Measurements from ENCODE around the gene FNBP1.
"Not testable (repeated sequence)": the region's sequence is repeated elsewhere in the genome, so short reads cannot be mapped to it uniquely, and the experiment has no call there.

The FNBP1 gene

DNA sequence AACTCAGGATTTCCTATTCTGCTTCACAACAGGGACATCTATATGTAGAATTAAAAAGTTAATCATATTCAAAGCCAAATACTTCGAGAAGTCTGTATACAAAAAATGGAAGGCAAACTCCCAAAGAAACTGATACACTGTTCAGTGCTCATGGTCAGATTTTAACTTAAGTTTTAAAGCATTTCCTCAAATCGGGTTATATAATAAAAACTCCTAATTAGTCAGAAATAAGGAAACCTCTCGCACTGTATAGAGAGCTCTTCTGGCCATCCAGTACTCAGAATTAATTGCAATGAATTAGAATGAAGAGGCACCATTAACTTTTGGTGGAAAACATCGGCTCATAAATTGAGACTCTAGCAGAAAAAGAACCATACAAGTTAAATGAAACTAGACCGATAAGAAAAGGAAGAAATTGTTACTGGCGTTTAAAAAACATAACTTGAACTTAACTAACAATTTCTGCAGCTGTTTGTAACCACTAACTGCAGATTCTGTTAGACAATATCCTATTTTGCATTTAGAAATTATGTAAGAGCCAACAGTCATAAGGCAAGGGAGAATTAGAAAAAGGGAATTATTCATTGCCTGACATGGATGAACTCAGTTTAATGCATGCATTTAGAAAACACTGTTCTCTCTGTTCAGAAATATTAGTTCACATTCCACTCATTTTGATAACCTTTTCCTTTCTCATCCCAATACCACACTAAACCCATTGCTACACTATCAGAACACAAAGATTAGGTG, 96.6 kb downstream of the FNBP1 start:
- DNase-seq = peak; percentile 66

DNA sequence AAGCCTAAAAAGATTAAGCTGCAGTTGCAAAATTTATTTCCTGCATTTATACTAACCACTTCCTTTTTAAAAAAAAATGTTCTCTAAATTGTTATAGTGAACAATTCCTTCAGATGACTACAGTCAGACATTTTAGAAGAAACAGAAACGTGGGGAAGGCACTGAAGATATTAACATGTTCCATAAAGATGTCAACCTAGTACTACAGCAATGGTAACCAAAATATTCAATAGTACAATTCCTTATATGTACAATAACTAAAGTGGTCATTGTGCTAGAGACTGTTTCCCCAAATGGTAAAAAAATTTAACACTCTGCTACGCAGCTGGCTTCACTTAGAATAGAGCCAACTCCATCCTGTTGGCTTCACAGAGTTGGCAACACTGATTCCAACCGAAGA, 97.7 kb downstream of the FNBP1 start:
- DNase-seq = peak; percentile 72

DNA sequence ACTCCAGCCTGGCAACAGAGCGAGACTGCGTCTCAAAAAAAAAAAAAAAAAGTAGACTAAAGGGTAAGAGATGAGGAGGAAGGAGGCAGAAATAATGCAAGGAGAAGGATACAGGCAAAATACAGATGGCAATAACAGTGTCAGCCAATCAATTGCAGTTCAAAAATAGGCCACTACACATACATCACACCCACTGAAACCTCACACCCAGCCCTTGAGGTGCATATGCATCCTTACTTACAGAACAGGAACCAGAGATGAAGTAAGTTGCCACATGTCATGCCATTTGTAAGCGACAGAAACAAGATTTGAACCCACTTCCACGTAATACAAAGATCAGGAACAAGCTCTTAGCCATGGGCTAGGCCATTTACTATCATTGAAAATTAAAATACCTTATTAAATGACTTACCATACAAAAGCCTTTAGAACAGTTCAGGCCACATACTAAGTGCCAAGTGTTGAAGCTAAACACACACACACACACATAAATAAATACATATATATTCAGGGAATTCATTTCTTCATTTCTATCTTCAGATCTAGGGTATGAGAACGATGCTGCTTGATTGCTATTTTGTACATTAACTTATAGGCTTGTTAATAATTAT, 98.4 kb downstream of the FNBP1 start:
- peak; percentile 86 for DNase-seq

DNA sequence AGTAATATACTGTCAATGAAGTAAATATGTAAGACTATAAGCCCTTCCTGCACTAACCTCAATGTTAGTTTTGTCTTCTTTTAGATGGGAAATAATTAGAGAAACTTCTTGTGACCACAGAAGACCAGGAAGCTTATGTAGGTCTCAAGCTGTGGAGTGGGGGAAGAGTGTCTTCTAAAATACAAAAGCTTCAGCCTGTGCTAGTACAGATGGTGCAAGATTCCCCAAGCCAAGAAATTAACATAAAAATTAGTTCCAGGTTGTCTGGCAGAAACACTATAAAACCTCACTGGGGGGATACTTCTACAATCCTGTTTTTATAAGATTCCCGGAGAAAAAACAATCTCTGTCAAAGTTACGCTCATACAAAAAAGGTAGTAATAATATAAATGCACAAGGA, 103.6 kb downstream of the FNBP1 start:
- no peak for DNase-seq

DNA sequence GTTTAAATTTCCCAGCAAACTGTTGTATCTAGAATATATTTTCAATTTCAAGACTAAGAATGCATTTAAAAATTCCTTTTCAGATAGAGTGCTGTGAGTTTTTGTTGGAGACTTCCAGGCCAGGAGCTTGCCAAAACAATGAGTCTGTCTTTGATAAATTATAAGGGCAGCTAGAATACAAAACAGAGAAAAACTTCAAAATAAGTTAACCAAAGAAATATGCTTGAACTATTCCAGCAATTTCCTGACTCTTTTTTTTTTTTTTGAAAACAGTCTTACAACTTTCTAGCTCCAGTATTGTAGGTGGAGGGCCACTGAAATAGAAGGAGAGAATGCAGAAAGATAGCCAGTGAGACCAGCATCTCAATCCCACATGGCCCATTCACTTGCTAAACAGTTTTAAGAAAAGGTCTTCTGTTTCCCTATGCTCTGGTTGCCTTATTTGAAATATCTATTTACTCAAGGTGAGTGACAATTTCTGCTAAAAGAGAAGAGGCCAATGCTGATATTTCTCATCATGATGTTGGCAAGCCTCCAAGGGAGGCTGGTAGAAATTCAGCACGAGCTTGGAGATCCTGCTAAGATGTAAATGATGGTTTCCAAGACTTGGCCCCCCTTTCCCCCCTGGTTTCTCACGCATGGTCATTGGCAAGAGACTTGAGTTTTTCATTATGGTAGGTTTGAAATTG, 104.6 kb downstream of the FNBP1 start:
- no peak for DNase-seq

DNA sequence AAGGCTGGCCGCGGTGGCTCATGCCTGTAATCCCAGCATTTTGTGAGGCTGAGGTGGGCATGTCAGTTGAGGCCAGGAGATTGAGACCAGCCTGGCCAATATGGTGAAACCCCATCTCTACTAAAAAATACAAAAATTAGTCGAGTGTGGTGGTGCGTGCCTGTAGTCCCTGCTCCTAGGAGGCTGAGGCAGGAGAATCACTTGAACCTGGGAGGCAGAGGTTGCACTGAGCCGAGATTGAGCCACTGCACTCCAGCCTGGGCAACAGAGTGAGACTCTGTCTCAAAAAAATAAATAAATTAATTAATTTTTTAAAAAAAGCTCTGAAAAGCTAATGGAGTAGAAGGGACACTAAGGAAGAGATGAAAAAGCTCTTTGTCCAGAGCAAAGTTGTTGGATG, 105.1 kb downstream of the FNBP1 start:
- not testable (repeated sequence) for DNase-seq

DNA sequence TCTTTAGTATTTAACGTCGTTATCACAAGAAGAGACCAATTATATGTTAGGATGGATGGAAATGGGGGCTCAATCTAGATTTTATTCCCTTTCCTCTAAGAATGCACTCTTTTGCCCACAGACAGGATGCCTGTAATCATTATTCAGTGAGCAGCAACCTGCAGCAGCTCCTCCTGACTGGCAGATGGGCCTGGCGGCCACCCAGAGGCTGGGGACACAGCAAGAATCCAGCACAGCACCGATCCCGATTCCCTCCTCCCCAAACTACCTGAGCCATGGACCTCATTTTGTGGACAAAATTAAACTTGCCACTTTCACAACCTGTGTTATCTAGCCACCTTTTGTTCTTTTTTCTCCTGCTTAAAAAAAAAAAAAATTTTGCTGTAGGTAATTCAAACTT, 106.8 kb downstream of the FNBP1 start:
- no peak for DNase-seq

DNA sequence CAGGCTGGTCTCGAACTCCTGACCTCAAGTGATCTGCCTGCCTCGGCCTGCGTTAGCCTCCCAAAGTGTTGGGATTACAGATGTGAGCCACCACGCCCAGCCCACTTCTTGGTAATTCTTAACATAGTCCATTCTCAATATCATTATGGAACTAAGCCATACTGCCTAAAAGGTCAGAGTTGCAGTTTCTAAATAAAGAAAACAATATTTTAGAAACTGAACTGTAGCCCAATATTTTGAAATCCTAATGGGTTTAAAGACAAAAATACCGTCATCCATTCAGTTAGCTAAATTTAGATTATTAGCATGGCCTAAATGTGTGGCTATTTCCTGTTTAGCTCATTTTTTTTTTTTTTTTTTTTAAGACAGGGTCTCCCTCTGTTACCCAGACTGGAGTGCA, 108.2 kb downstream of the FNBP1 start:
- DNase-seq = no peak

DNA sequence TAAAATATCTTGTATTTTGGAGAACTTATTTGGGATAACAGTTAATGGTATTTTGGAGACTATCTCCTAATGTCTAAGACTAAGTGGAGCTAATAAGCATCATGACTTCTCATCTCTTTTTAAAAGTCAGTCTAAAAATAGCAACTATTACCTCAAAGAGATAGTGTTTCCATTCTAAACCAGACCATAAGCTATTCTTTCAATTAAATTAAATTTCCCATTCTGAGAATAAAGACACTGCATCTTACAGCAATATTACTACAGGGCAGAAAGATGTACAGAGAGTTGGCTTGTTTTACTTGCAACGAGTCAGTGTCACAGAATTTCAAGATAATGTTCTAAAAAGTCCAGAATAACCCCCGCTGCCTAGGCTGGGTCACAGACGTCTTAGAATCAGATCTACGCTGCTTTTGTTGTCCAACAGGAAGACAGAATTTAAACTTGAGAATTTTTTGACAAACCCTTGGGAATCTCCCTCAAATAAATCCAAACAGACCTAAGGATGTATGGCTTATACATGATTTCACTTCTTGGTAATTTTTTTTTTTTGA, 108.9 kb downstream of the FNBP1 start:
- DNase-seq = no peak

DNA sequence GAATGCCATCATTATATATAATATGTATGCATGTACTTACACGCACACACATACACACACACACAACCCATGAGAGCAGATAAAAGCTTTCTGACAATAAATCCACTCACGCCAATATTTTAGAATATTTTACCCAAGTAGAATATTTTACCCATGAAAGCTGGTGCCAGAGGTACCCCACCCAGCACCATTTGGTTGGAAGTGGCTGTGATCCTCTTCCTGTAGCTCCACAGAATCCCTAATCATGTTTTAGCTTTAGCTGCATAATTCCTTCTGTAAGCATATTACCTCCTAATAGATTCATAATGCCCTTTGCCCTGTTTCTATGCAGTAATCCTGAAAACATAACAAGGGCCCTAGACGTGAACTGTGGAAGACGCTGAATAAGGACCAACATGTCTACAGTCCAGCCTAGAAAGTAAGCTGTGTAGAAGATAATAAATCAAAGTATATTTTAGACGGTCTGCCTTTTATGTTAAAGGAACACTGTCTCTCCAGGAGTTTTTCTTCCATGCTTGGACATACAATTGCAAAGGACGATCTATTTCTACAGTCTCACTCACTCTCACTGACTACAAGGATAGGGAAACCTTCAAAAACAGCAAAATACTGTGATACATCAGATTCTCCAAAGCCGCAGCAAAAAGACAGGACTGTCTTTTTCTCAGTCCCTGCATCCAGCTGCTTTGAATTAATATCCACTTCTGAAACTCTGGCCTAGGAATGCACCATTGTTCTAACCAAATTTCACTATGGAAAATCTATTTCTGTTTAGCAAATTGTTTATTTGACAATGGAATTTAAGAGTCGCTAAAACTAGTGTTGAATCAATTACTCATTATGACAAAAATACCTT, 109.6 kb downstream of the FNBP1 start:
- DNase-seq = no peak

DNA sequence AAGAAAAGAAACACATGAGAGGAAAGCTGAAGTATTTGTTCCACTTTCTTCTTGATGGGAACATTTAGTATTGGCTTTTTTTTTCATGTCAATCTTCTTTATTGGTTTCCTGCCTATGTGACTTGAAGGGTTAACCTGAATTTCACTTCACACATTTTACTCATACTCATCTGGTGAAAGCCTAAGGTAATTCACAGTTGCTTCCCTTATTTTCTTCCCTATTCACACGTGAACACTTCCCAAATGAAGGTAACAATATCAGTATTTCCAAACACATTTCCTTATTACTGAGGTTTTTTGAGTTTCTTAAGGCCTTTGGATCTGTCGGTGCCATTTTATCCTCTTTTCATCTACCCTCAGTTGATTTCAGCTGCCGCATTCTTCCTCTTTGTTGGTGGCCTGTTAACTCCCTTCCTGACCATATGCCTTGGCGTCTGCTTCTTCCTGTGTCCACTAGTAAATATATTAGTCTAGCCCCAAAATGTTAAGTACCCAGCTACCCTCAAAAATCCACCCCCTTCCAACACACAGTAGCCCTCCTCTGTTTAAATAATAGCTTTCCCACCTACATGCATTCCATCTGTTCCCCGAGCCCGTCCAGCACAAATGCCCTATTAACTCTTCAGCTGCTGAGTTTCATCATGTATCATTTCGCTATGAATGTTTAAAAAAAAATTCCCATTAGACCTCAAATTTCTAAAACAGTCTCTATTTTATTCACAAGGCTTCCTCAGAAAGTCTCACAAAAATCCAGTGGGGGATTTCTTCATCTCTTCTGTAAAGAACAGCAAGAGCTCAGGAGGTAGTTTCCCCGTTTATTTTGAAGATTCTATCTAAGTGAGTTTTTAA, 110.5 kb downstream of the FNBP1 start:
- DNase-seq = peak; percentile 30

DNA sequence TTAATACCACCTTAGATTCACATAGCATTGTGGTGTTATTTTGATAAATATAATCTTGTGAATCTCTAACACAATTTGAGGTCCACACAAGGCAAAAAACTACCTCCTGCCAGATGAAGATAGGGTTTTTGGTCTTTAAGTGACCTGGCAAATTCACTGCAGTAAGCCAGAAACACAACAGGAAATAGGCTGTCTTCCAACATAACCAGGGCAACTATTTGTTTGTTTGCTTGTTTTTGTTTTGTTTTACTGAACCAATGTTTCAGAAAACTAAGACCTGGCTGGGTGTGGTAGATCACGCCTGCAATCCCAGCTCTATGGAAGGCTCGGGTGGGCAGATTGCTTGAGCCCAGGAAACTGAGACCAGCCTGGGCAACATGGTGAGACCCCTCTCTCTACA, 112.2 kb downstream of the FNBP1 start:
- no peak for DNase-seq

DNA sequence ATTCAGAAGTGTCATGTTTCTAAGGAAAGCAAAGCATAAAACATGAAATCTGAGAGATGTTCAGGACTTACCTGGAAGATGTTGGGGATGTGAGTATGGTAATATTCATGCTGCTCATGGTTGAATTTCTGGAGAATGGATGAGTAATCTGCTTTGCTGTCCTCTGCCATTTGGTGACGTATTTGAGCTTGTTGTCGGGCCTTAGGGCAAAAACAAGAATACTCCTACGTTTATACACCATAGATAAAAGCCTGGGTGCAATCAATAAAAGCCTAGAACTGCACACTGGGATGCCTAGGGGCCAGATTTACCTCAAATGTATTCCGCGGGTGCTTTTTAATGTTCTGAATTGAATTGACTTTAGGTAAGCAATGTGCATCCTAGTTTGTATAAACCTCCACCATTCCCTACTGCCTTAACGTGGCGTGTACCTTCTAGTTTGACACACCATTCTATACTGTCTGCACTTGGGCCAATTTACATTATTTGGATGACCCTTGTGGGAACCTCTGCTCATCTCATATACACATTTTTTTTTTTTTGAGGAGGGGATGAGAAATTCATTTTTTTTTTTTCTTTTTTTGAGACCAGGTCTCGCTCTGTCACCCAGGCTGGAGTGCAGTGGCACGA, 113.4 kb downstream of the FNBP1 start:
- no peak for DNase-seq

DNA sequence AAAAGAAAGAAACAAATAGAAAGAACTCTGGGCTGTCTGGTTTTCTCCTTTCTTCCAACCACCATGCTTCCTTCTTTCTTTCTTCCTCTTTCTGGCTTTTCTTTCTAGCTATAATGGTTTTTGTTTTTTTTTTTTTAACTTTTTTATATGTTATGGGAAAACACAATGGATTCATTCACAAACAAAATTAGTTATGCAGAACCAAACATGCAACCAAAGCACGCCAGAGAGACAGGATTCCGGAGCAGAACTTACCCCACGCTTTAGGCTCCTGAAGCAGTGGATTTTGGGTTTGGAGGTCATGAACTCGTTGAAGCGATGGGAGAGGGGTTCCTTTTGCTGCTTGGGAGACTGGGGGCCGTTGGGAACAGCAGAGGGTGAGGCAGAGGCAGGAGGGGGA, 119.4 kb downstream of the FNBP1 start:
- DNase-seq = no peak

DNA sequence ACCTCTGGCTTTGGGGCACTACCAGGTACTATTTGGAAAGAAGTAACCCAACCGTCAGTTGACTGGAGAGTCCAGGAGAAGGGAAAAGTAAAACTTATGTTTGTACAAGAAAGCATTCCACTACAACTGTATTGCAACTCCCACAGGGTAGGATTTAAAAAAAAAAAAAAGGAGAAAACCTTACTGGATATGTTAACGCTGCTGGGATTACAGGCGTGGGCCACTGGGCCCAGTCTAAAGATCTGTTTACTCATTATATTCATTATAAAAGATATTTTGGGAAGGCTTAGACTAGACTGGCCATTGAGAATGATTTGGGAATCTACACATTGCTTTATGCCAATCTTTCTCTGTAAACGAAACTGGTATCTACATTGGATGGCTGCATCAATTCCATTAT, 121.1 kb downstream of the FNBP1 start:
- no peak for DNase-seq

DNA sequence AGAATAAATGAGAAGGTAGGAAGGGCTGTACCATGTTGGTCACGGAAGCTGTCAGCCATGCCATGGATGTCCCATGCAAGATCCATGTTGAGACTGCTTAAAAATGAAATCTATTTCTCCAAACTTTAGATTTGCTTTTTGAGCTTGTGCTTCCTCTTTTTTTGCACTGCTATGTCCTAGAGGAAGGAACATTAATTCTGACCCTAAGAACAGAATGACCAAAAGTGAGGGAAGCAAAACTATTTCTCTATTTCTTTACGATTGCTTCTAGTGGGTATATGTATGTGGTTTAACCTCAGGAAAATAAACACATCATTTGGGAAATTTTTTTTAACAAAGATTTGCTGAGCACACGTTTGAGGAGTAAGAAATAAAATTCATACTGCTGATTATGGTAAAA, 123.1 kb downstream of the FNBP1 start:
- no peak for DNase-seq

DNA sequence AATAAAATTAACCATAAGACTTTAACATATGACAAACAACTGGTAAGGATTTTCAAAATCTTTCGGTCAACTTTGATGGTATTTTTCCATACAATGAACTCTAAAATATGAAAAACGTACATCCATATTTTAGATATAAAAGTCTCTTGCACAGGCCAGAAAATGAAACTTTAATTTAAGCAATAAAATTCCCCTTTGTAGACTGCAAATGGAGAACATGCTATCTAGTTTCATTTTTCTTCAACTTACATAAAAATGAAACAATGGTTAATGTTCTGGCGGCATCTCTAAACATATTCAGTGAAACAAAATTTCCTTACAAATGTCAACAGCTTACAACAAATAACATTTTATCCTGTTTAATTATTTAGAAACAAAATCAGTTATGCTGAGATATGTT, 123.7 kb downstream of the FNBP1 start:
- DNase-seq = no peak

DNA sequence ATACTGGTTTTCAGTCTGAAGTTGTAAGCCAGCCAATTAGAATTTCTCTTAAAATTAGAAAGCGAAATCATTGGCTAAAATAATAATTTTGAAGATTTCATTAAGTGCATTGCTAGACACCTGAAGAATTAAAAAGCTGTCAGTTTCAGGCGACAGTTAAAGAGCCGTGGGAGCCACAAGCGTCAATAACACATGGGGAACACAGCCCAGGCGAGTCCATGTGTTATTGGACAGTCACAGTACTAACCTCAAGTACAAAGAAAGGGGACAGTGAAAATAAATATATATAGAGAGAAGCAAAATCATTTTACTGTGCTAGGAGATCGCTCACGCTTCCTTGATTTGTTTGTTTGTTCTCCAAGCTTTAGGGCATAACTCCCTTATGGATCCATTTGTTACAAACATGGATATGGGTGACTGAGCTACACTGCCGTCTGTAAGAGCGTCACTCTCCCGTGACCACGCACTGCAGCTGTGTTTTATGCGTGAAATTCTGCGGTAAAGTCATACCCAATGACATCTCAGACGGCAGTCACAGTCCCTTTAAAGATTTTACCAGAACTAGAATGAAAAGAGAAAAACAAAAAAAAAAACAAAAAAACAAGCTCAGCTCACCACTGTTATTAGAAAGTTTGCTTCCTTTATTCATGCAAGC, 124.6 kb downstream of the FNBP1 start:
- no peak for DNase-seq

DNA sequence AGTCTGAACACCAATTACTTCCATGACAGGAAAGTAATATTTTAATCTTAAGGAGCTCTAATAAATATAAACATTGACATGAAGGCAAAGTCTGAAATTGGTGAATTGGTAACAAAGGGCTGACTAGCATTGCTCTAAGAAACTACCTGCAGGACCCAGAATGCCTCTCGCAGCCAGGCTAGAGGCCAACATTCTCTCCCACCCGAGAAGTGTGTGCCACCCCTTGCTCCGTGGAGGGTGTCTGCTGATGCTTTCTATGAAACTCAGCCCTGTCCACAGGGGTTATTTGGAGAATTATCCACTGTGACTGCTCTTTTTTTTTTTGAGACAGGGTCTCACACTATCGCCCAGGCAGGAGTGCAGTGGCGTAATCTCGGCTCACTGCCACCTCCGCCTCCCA, 126.3 kb downstream of the FNBP1 start:
- no peak for DNase-seq

DNA sequence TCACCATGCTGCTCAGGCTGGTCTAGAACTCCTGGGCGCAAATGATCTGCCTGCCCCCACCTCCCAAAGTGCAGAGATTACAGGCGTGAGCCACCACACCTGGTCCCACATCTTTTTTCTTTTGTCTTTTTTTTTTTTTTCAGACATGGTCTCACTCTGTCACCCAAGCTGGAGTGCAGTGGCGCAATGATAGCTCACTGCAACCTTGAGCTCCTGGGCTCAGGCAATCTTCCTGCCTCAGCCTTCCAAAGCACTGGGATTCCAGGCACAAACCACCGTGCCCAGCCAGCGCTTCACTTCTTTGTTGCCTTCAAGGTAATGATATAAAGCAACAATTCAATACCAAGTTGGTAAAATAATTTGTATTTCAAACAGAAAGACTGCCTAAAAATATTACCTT, 128.9 kb downstream of the FNBP1 start:
- DNase-seq = no peak
